Neural progenitor cell (in vitro differentiated cells): ENCODE data around the gene PRR12.

Experiments
- CTCF ChIP-seq: fragments of 200-600 bp; sonication (generic); IDR thresholded peaks from 2 replicates; pipeline ENCODE4 v1.5.1; 2017; ENCODE audit warnings: antibody characterized with exemption, mild to moderate bottlenecking
- EZH2 ChIP-seq: fragments of 200-600 bp; sonication (generic); IDR thresholded peaks from 2 replicates; pipeline ENCODE4 v1.6.1; 2017; ENCODE audit warnings: antibody characterized with exemption, mild to moderate bottlenecking, moderate library complexity

GRCh38 chr19:49658139-49658517 lies 67.1 kb downstream of the PRR12 start:
- TF ChIP-seq CTCF = no peak
- no peak for TF ChIP-seq EZH2
